ENCODE results near the gene SLC19A1.
A peak's percentile ranks its signal among the peaks of the same experiment; 100 is the strongest.

Gene SLC19A1

DNA sequence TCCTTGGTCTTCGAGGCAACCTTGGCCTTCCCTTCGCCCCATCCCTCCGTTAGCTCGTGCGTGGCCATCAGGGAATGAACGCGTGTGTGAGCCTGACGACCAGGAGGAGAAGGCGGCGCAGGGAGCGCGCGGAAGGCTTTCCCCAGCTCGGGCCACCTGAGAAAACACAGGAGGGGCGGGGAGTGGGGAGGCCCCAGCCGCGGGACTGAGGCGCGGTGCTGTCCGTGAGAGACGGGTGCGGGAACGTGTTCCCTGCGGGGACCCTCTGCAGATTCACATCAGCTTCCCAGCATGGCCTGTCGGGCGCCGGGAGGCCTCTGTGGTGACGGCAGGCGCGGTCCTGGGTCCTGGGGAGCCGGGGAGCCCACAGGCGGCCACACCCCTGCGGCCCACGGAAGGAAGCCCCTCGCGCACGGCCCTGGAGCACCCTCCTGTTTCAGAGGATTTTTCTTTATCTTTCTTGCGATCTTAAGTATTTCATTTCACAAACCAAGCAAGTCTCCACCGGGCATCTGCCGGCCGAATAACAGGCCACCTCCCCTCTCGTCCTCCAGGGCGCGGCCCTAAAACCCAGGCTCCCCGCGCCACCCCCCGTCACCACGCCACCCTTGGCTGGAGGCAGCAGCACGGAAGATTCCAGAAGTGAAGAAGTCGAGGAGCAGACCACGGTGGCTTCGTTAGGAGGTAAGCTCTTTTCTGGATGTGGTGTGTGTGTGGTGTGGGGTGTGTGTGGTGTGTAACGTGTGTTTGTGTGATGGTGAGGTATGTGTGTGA is 66.3 kb downstream of the SLC19A1 start:
- no peak for DNase-seq

DNA sequence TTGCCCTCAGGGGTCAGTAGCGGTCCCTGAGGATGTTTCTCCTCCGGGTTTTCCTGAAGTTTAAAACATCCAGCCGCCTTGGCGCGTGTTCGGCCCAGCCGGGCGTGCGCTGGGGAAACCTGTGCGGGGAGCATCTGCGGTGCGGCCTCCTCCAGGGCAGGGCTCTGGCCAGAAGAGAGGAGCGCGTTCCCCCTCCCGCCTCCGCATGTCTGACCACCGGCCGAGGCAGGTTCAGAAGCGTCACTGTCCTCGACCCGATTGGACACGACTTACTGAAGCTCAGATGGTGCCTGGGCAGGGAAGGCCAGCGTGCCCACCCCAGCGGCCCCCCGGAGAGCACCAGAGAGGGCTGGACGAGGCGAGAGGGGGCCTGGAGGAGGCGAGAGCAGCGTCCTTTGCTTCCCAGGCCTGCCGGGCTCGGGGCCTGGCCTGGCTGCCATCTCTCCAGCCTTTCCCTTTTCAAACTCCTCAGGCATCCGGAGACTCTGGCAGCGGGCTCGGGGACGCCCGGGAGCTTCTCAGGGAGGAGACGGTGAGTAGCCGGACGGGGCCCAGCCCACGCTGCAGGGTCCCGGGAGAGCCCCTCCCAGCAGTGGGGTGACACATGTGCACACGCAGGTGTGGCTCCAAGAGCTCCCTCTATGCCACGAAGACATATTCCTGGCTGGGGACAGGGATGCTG is 67.1 kb downstream of the SLC19A1 start:
- no peak for DNase-seq

DNA sequence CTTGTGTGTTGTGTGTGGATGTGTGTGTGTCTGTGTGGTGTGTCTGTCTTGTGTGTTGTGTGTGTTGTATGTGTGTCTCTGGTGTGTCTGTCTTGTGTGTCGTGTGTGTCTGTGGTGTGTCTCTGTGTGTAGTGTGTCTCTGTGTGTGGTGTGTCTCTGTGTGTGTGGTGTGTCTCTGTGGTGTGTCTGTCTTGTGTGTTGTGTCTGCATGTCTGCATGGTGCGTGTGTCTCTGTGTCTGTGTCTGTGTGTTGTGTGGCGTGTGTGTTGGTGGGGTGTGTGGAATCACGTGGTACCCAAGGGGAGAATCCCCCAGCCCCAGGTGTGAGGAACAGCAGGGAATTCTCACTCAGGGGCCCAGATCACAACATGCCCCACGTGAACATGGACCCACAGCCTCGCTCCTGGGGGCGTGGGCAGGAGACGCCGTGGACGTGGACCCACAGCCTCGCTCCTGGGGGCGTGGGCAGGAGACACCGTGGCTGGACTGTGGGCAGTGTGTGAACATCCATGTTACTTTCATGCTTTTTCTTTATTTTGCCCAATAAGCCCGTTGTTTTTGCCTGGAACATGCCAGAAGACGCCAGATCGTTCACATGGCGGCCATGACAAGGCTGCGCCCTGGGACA is 67.8 kb downstream of the SLC19A1 start:
- no peak for DNase-seq

DNA sequence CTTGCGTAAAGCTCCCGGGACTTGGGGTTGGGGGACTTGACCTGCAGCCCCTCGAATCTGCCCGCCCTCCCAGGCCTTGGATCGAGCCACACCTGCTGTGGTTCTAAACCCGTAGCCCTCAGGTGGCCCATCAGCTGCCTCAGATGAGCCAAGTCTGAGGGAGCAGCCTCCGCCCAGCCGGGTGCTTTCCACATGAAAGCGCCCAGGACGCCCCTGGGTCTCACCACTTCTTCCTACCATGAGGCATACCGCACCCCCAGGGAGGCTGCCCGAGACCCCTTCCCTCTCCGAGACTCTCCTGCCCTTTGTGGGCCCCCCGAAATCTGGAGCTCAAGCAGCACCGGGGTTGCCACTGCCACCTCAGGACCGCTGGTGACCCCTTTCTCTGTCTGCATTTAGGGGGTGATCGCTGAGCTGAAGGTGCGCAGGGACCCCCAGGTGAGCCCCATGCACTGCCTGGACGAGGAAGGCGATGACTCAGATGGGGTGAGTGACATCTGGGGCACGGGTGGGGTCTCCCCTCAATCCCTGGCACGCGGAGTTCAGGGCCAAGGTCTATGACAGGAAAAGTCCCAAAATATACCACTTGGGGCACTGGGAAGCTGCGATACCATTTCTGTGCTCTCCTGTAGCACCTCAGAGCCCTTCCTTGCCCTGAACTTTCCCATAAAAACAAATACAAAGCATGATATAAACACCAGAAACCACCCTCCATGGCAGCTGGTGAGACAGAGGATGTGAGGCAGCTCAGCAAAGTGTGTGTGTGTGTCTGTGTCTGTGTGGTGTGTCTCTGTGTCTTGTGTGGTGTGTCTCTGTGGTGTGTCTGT is 68.5 kb downstream of the SLC19A1 start:
- no peak for DNase-seq

DNA sequence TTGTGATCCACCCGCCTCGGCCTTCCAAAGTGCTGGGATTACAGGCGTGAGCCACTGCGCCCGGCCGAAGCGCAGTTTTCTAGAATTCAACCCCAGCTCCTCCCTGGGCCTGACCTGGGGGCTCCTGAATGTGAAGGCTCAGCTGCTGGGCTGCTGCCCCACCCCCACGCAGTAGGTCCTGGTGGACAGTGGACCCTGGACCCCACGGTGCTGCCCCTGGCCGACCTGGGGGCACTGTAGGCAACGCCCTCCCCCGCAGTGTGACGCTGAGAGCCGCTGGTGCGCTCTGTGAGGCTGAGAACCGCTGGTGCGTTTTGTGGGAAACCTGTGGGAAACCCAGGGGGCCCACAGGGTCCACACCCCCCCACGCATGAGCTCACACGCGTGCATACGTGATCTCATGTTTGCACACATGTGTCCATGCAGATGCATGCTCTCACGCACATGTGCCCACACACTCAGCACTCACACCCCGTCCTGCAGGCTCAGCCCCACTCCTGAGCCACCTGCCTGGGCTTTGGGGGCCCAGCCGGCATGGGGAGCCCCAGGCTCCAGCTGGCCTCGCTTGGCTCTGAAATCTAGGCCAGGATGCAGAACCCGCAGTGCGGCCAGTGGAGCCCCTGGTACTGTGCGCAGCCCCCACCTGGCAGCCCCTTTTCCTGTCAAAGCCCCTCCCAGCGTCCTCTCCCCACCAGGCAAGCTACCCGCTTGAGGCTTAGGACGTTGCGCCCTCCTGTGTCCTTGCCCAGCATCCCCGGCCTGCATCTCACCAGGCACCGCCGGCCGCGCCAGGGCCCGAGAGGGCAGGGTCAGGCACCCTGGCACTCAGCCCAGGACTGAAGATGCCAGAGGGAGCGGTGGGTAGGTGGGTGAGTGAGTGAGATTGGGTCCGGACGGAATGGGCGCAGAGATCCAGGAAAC is 69.5 kb downstream of the SLC19A1 start:
- no peak for DNase-seq

DNA sequence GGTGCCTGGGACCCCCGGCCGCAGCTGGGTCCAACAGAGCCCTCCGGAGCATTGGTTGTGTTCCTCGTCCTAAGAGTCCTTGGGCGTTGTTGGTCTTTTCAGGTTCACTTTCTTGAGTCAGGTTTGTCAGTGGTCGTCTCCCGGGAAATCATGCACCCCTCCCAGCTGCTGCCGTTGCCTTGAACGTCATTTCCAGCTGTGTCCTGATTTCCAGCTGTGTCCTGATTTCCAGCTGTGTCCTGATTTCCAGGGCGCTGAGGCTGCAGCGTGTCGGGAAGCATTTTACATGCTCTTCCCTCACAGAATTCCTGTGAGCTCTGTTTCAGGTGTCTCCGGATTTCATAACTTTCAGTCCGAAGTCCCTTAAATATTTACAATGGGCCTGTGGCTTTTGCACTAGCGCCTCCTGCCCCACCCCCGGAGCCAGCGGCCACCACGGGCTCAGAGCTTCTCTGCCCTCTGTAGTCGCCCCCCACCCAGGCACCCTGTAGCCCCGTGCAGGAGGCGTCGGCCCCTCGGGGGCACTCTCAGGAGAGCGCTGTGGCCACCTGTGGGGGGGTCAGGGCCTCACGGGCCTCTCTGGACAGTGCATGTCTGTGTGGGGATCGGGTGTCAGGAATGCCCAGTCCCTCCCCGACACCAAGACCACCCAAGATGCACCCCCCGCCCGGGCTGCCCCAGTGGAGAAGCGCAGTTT is 70.6 kb downstream of the SLC19A1 start:
- no peak for DNase-seq

DNA sequence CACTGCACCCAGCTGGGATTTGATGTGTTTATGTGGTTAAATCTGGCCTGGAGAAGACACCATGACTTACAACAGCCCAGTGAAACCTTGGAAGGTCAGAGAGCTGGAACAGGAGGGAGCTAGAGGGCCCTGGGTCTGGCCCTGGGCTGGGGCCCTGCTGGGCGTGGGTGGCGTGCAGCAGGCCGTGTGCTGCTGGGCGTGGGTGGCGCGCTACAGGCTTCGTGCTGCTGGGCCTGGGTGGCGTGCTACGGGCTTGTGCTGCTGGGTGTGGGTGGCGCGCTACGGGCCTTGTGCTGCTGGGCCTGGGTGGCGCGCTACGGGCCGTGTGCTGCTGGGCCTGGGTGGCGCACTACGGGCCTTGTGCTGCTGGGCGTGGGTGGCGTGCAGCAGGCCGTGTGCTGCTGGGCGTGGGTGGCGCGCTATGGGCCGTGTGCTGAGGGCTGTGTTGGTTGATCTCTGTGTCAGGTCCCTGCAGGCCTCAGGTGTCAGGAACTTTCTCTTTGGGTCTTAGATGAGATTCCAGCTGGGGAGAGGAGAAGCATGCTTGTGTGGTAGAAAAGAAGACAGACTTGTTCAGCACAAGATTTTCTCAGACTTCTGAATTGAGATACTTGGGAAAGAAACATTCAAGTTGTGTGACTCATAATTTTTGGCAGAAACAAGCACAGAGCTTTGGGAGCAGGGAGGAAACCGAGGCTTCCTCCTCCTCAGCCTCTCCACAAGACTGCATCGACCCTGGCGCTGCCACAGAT is 71.3 kb downstream of the SLC19A1 start:
- peak; percentile 69 for DNase-seq

DNA sequence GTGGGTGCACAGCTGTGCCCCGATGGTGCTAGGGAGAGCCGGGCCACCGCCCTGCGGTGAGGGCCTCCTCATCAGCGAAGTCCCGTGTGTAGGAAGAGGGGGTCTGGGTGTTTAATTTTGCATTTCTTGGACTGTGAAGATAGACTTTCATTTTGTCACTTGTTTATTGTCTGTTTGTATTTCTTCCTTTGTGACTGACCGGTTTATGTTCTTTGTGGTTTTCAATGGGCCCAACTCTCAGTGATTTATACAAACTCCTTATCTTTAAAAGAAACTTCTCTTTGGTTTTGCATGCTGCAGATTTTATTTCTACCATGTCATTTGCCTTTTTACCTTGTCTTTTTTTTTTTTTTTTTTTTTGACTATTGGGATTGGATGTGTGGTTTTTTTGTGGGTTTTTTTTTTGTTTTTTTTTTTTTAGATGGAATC is 72.1 kb downstream of the SLC19A1 start:
- DNase-seq = no peak

DNA sequence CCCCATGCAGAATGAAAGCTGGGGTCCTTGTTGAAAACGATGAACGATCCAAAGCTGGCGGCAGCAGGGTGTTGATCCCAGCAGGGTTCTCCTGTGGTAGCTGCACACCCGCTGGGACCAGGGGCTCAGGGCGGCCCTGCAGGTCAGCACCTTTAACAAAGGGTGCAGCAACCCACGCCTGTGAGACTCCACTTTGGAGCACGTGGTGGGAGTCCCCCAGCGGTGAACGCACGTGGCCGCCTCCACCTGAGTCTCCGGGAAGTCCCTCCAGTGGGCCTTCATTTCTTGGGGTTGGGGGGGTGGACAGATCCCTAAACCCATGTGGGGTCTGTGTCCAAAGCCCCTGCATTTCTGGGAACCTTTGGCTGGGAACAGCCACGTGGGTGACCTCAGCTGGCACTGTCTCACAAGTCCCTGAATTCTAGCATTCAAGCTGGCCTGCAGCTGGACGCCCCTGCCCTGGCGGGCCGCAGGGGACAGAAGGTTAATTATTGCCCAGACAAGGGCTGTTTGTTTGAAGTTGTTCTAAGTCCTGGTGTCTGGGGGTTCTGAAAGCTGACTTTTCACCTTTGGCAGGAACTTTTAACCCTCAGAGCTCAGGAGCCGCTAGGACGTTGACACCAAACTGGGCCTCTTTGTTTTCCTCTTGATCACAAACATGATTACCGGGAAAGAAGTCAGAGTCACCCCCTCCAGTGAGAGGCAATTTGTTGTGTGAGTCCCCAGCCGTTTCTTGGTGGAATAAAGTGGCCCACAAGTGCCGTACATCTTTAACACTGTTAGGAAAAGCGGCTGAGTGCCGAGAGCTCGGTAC is 72.8 kb downstream of the SLC19A1 start:
- no peak for DNase-seq

DNA sequence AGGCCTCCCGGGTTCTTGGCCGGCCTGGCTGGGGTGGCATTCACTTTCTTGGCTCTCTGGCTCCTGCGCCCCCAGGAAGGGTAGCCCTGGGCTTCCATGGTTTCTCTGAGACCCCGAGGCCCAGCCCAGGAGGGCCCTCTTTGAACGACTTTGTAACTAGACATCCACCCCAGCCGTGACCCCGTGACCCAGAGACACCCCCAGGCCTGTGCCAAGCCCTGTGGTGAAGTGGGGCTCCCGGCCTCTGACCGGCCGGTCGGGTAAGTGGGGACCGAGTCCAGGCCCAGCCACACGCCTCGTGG is 73.3 kb downstream of the SLC19A1 start:
- no peak for DNase-seq

DNA sequence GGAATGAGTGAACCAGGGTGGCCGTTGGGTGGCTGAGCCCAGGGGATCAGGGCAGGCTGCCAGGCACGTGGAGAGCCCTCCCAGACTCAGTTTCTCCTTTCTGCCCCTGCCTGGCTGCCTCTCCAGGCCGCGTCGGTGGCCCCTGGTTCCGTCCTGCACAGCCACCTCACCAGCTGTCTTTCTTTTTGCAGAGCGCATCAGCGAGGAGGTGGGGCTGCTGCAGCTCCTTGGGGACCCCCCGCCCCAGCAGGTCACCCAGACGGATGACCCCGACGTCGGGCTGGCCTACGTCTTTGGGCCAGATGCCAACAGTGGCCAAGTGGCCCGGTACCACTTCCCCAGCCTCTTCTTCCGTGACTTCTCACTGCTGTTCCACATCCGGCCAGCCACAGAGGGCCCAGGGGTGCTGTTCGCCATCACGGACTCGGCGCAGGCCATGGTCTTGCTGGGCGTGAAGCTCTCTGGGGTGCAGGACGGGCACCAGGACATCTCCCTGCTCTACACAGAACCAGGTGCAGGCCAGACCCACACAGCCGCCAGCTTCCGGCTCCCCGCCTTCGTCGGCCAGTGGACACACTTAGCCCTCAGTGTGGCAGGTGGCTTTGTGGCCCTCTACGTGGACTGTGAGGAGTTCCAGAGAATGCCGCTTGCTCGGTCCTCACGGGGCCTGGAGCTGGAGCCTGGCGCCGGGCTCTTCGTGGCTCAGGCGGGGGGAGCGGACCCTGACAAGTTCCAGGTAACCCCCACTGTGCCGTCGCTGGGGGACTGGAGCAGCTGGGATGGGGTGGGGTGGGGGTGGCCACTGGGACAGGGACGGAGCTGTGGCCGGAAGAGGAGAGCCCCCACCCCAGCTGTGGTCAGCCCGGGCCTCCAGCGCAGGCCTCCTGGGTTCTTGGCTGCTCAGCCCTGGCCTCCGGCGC is 73.9 kb downstream of the SLC19A1 start:
- DNase-seq = no peak

DNA sequence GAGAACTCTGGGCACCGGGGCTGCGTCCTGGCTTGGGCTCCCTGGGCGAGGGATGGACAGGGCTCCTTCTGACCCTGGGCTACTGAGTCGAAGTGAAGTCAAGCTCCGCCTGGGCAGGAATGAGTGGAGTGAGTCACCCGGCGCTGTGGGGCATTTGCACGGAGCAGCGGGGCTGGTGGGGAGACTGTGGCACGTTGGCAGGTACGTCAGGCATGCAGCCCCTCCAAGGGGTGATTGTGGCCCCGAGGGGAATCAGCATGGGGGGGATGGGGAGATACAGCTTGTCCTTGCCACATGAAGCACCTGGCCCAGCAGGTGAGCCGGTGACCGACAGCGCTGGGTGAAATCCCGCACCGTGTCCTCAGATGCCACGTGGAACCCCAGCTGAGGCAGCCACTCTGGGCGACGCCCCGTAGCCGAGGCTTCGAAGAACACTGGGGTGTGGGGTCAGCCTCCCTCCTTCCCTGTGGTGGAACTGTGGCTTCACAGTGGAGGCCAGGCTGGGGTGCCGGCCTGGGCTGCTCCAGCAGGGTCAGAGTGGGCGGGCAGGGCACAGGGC is 74.9 kb downstream of the SLC19A1 start:
- DNase-seq = no peak

DNA sequence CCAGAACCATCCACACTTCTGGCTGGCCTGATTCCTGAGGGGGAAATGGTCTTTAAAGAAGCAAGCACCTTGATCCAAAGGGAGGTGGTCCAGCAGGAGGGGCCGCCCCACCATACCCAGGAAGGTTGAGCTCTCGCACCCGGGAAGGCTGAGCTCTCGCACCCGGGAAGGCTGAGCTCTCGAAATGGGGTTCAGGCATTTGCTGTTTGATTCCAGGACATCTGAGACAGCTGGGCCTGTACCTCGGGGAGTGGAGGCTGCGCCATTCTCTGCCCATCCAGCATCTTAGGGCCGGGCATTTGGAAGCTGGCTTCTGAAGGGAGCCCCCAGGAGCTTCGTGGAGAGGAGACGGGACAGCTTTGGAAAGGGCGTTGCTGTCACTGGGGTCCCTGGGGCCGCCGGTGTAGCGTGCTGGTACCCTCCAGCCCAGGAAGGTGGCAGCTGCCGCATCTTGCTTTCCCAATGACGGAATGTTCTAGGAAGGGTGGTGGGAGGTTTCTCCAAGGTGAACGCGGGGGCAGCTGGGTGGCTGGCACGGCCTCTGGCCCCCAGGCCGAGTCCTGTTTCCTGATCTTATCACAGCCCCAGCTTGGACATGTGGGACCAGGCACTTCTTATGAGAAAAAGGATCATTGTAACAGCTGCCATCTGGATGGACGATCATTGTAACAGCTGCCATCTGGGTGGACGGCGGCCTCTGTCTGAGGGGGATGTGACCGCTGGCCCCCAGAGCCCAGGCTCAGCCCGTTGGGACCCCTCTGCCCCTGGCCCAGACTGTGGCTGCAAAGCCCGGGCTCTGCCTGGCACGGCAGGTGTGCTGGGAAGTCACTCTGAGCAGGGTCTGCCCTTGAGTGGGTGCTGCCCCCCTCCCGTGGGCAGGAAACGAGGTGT is 75.7 kb downstream of the SLC19A1 start:
- no peak for DNase-seq

DNA sequence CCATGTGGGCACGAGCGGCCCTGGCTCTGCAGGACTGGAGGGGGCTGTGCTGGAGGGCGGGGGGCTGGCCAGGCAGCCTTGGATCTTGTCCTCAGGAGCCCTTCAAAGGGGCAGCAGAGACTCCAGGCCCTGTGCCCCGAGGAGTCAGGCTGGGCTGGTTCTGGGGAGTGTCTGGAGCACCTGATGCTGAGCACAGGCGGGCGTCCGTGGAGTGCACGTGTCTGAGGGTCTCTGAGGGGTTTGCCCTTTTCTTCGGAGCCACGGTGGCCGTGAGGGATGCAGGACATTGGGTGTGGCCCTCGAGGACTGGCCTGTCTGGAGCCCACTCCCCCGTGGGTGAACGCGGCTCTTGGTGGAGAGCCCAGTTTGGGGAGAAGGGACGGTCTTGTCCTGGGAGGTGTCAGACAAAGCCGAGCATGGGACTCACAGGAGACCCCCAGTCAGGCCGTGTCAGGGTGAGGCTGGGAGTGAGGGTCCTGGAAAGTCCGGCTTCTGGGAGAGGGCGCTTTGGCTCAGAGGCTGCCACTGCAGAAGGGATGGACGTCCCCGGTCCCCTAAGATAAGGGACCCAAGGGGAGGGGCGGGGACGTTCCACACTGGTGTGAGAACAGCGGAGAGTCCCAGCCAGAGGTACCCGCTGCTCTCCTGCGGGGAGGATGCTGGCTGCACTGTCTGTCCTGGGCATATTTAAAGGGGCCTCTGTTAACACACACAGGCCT is 76.5 kb downstream of the SLC19A1 start:
- DNase-seq = no peak

DNA sequence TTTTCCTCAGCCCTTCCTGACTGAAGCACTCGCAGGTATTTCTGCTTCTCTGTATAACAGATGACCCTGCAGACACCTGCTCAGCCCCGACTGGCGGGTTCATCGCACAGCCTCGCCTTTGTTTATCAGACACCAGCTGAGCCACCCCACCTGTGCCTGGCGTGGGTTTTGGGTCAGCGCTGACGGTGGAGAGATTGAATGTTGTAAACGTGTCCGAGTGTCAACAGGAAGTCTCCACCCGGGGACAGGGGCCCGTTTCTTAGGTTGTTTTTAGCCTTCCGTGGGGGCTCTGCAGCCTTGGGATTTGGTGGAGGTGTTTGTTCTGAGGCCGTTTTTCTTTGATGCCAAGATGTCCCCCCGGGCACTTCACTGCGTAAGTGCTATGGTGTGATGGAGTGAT is 77.1 kb downstream of the SLC19A1 start:
- no peak for DNase-seq

DNA sequence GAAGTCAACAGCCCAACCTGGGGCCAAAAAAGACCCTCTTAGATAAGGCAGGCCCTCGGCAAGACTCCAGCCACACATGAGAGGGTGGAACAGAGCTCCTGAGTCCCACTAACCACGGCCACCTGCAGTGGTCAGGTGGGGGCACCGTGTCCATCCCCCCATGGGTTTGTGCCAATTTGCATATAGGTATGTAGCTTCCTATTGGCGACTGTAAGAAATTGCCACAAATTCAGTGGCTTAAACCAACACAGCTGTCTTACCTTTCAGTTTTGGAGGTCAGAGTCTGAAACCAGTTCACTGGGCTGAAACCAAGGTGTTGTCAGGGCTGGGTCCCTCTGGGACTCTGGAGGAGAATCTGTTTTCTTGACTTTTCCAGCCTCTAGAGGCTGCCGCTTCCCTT is 77.9 kb downstream of the SLC19A1 start:
- DNase-seq = no peak

DNA sequence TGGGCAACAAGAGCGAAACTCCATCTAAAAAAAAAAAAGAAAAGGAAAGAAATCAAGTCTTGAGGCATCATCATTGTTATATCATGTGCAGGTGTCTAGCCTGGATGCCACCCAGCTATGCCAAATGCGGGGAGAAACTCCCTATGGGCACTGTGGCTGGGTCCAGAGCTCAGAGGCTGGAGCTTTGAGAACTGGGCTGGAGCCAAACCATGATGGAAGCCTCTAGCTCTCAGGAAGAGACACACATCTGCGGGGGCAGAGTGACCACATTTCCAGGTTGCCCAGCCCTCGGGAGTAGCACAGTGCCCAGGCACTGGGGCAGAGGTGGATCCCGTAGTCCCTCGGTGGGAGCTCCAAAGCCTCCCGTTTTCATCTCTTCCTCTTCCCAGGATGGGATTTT is 78.4 kb downstream of the SLC19A1 start:
- DNase-seq = no peak
